ENCODE measurements around the gene HSD17B10. TPM values are rescaled to one million over a fixed set of nuclear protein-coding genes. Genes with fewer than 3 reads are reported as not detected.

The HSD17B10 gene
- 10 to 100 TPM; 94.3 to 97.6 TPM for total RNA-seq

DNA sequence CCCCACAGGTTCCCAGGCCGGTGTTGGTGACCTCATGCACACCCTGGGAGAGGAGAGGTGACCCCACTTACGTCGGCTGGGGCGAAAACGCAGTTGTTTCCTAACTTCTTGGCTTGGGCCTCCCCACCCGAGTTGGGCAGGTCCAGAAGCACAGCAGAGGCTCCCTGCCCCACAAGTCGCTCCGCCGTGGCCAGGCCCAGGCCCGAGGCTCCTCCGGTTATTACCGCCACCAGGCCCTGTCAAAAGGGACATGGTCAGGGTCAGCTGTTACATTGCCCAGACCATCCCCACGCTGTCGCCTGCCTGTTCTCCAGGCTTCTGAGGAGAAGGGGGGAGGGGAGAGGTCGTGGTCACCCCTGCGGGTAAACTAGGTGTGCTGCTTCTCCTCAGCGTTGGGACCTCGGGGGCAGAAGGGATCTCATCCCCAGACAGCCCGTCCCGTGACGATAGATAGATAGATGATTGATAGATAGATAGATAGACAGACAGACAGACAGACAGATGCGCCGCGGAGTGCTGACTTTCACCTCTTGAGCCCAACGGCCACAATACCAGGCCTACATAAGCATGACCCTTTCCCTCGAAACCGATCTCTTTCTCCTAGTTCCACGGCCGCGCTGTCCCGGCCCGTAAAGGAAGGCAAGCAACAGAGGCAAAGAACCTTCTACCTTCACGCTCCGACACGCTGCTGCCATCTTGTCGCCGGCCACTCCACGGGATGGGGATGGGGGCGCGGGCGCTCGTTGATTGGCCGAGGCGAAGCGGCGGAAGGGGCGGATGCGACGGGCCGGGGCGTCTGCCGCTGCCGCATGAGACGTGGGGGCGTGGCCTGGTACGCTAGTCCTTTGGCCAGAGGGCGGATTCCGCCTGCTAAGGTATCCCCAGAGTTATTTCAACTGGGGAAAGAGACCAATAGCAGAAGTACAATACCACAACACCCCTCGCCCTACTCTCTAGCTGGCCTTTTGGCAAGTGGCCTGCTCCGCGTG, at the start of gene HSD17B10:
Gene HSD17B10, minus strand, starts transcription at position 720 of the 989 bp plus-strand sequence. Its CDS starts 25 bp downstream, at position 695.
- Mint-ChIP-seq H3K9me3 (no peaks in the 10 kb centered on the region), H3K36me3 (ENCODE audit: low read depth) (peaks cover 11% of the 10 kb centered on the region), H3K27ac (peak within 1 kb of the TSS; percentile 90), H3K27me3 (no peaks in the 10 kb centered on the region), H3K4me1 (ENCODE audit: low read depth) (peaks cover 31% of the 10 kb centered on the region), H3K4me3 (peak within 1 kb of the TSS; percentile 96)
- POLR2A ChIA-PET, result interaction anchor here (0.9 to 1.4 kb wide), 2 partner anchors 12 to 13 kb away, joined by 3 to 9 read pairs; partner anchors contain the start of genes RIBC1 and SMC1A
- TF ChIP-seq, protein P1, sequence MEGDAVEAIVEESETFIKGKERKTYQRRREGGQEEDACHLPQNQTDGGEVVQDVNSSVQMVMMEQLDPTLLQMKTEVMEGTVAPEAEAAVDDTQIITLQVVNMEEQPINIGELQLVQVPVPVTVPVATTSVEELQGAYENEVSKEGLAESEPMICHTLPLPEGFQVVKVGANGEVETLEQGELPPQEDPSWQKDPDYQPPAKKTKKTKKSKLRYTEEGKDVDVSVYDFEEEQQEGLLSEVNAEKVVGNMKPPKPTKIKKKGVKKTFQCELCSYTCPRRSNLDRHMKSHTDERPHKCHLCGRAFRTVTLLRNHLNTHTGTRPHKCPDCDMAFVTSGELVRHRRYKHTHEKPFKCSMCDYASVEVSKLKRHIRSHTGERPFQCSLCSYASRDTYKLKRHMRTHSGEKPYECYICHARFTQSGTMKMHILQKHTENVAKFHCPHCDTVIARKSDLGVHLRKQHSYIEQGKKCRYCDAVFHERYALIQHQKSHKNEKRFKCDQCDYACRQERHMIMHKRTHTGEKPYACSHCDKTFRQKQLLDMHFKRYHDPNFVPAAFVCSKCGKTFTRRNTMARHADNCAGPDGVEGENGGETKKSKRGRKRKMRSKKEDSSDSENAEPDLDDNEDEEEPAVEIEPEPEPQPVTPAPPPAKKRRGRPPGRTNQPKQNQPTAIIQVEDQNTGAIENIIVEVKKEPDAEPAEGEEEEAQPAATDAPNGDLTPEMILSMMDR (IDR thresholded peaks at IDR 0.05), result no peak
- DNase-seq (peak; percentile 92), ATAC-seq (peak; percentile 95)
- intact Hi-C loops (cut with micrococcal nuclease), result no loop called here
- CTCF ChIA-PET, result interaction anchor here (0.6 to 2.0 kb wide), 3 partner anchors 11 to 16 kb away, joined by 3 to 9 read pairs (median 8); partner anchors contain the start of genes RIBC1 and SMC1A

DNA sequence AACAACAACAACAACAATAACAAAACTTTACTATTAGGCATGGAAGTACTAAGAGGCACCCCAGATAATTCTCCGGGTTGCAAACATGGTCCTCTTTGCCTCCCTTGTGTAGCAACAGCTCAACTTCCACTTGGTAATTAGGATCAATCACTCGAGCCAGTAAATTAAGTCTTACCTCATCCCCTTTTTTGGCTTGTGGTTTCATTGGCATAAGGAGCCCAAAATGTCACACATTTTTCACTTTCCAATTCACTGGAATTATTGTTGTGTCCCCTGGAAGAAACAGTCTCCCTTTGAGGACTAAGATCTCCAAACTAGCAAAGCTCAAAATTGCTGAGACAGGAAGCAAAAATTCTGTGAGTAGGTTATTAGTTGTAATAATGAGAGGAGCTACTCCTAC, 49.2 kb upstream of the HSD17B10 start:
- ChIA-PET CTCF (interaction anchor here (4.0 kb wide), 1 partner anchor 165 kb away, joined by 51 read pairs; no protein-coding TSS in a partner anchor), POLR2A (no interaction called here)
- Mint-ChIP-seq H3K27me3 (peaks cover 2% of the 10 kb centered on the region), H3K27ac (no peak overlapping the region), H3K9me3 (no peaks in the 10 kb centered on the region), H3K4me3 (no peak overlapping the region), H3K36me3 (ENCODE audit: low read depth) (no peaks in the 10 kb centered on the region), H3K4me1 (ENCODE audit: low read depth) (no peaks in the 10 kb centered on the region)
- ATAC-seq, result no peak
- intact Hi-C loops (cut with micrococcal nuclease), result loop anchor here (5.0 kb wide), 1 partner anchor 171 kb away; no protein-coding TSS in a partner anchor
- TF ChIP-seq, protein P1 (IDR thresholded peaks at IDR 0.05), result no peak
- no peak for DNase-seq

DNA sequence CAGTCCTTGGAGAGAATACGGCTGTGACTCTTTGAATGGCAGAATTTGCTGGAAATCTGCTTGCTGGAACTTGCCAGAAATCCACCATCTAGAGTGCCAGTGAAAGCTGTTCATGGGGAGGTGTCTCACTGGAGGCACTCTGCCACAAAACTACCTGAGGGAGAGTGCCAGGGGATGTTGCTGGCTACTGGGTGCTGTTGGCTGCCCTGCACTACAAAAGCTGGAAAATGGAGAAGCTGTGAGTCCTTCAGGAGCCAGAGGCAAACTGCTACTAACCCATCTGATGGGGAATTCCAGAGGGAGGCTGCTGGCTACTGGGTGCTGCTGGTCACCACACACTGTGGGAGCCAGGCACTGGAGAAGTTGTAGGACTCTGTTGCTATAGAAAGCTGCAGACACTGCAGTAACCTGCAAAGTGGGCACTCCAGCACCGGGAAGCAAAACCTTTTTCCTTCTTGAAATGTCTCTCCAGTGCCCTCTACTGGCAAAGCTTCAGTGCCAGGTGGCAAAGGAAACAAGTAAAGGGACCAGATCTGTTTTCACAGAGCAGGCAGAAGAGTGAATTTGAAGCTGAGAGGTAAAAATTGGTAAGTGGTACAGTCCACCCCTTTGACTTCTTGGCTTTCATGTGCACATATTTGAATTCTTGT, 47.8 kb upstream of the HSD17B10 start:
- peak; percentile 51 for ATAC-seq
- Mint-ChIP-seq H3K4me3 (no peak overlapping the region), H3K4me1 (ENCODE audit: low read depth) (no peaks in the 10 kb centered on the region), H3K27me3 (peaks cover 2% of the 10 kb centered on the region), H3K36me3 (ENCODE audit: low read depth) (no peaks in the 10 kb centered on the region), H3K9me3 (no peaks in the 10 kb centered on the region), H3K27ac (no peak overlapping the region)
- peak; percentile 62 for DNase-seq
- intact Hi-C loops (cut with micrococcal nuclease), result loop anchor here (5.0 kb wide), 1 partner anchor 170 kb away; no protein-coding TSS in a partner anchor
- POLR2A ChIA-PET, result interaction anchor here (1.0 to 1.1 kb wide), 2 partner anchors 62 to 73 kb away, joined by 3 read pairs; no protein-coding TSS in a partner anchor
- CTCF ChIA-PET, result interaction anchor here (0.7 to 4.0 kb wide), 28 partner anchors 8 to 465 kb away, joined by 3 to 51 read pairs (median 4); partner anchors contain the start of gene IQSEC2
- TF ChIP-seq, protein P1 (IDR thresholded peaks at IDR 0.05), result peak; percentile 60

DNA sequence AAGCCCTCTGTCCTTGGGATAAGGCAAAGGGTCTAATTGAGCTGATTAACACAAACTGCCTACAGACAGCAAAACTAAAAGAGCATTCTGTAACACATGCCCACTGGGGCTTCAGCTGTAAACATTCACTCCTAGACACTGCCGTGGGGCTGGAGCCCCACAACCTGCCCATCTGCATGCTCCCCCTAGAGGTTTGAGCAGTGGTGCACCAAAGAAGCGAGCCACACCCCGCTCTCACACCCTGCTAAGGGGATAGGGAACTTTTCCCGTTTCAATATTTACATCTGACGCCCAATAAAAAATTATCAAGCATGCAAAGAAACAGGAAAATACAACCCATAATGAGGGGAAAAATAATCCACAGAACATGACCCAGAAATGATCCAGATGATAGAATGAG, 46.9 kb upstream of the HSD17B10 start:
- Mint-ChIP-seq H3K36me3 (ENCODE audit: low read depth) (no peaks in the 10 kb centered on the region), H3K27me3 (peaks cover 2% of the 10 kb centered on the region), H3K4me1 (ENCODE audit: low read depth) (no peaks in the 10 kb centered on the region), H3K27ac (no peak overlapping the region), H3K9me3 (no peaks in the 10 kb centered on the region), H3K4me3 (no peak overlapping the region)
- ATAC-seq (no peak), DNase-seq (peak; percentile 14)
- intact Hi-C loops (cut with micrococcal nuclease), result loop anchor here (5.0 kb wide), 1 partner anchor 169 kb away; no protein-coding TSS in a partner anchor
- POLR2A ChIA-PET, result no interaction called here
- CTCF ChIA-PET, result interaction anchor here (0.8 to 4.0 kb wide), 17 partner anchors 9 to 199 kb away, joined by 3 to 51 read pairs (median 6); partner anchors contain the start of gene IQSEC2
- TF ChIP-seq, protein P1 (IDR thresholded peaks at IDR 0.05), result no peak

Measured in activated CD8-positive, alpha-beta T cell treated with anti-CD3 and anti-CD28 coated beads for 36 hours (primary cell).